Mesothelial cell of epicardium (in vitro differentiated cells): Measurements from ENCODE around the gene LRIF1. TPM values are rescaled to one million over a fixed set of nuclear protein-coding genes. Genes with fewer than 3 reads are reported as not detected.

ENCODE experiments used
- DNase-seq, 2 experiments: peaks; one replicate each; pipeline ENCODE4 v3.0.0; 2021; ENCODE audit warnings: low spot score in 2 of 2; ENCODE audit not compliant: unreplicated experiment in 2 of 2
- H3K27ac Mint-ChIP-seq: 2 replicates; pipeline ENCODE4 v1.8.0; 2021; ENCODE audit warnings: mixed read lengths
- H3K27me3 Mint-ChIP-seq: 2 replicates; pipeline ENCODE4 v1.8.0; 2021; ENCODE audit warnings: low read depth, mixed read lengths
- H3K36me3 Mint-ChIP-seq: 2 replicates; pipeline ENCODE4 v1.8.0; 2021; ENCODE audit warnings: mixed read lengths
- H3K4me1 Mint-ChIP-seq: 2 replicates; pipeline ENCODE4 v1.8.0; 2021; ENCODE audit warnings: mixed read lengths
- H3K4me3 Mint-ChIP-seq: 2 replicates; pipeline ENCODE4 v1.8.0; 2021; ENCODE audit warnings: mild to moderate bottlenecking, moderate library complexity, mixed read lengths
- H3K9me3 Mint-ChIP-seq: 2 replicates; pipeline ENCODE4 v1.8.0; 2021; ENCODE audit warnings: mixed read lengths
- total RNA-seq: library from RNA; stranded (reverse); gene quantifications from 3 replicates; pipeline ENCODE4 v1.2.1, GENCODE V29; 2021
- TF ChIP-seq, protein P1 (sequence below): fragments of 200-600 bp; sonication (generic); IDR thresholded peaks from one replicate; pipeline ENCODE4 v1.5.0; 2021; ENCODE audit warnings: antibody characterized with exemption; ENCODE audit not compliant: unreplicated experiment

The LRIF1 gene
- total RNA-seq, 1 donor from 2014 or later: 7.8 TPM

- Mint-ChIP-seq H3K36me3 (no peaks in the 10 kb centered on the region), H3K9me3 (peaks cover 61% of the 10 kb centered on the region), H3K27ac (no peak overlapping the region), H3K4me3 (no peak overlapping the region), H3K4me1 (no peaks in the 10 kb centered on the region), H3K27me3 (no peaks in the 10 kb centered on the region)
- no peak for DNase-seq
- TF ChIP-seq, protein P1, sequence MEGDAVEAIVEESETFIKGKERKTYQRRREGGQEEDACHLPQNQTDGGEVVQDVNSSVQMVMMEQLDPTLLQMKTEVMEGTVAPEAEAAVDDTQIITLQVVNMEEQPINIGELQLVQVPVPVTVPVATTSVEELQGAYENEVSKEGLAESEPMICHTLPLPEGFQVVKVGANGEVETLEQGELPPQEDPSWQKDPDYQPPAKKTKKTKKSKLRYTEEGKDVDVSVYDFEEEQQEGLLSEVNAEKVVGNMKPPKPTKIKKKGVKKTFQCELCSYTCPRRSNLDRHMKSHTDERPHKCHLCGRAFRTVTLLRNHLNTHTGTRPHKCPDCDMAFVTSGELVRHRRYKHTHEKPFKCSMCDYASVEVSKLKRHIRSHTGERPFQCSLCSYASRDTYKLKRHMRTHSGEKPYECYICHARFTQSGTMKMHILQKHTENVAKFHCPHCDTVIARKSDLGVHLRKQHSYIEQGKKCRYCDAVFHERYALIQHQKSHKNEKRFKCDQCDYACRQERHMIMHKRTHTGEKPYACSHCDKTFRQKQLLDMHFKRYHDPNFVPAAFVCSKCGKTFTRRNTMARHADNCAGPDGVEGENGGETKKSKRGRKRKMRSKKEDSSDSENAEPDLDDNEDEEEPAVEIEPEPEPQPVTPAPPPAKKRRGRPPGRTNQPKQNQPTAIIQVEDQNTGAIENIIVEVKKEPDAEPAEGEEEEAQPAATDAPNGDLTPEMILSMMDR: no peak
Observed at GRCh38 chr1:110928191-110928590, 35.5 kb downstream of the LRIF1 start.

- H3K27me3 Mint-ChIP-seq: no peaks in the 10 kb centered on the region
- peaks cover 63% of the 10 kb centered on the region for H3K9me3 Mint-ChIP-seq
- no peak overlapping the region for H3K4me3 Mint-ChIP-seq
- no peaks in the 10 kb centered on the region for H3K4me1 Mint-ChIP-seq
- no peak for DNase-seq
- no peak overlapping the region for H3K27ac Mint-ChIP-seq
- H3K36me3 Mint-ChIP-seq: no peaks in the 10 kb centered on the region
- TF ChIP-seq, protein P1: no peak
Observed at GRCh38 chr1:110927484-110928075, 36.1 kb downstream of the LRIF1 start.

DNA sequence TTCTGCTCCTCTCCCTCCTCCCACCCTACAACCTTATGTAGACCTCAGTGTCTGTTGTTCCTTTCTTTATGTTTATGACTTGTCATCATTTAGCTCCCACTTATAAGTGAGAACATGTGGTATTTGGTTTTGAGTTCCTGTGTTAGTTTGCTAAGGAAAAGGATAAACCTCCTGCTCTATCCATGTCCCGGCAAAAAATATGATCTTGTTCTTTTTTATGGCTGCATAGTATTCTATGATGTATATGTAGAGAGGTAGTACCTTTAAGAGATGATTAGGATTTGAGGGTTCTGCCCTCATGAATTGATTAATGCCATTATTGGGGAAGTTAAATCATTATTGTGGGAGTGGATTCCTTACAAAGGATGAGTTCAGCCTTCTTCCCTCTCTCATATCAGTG lies 41.8 kb downstream of the LRIF1 start:
- Mint-ChIP-seq H3K36me3 (no peaks in the 10 kb centered on the region), H3K4me3 (no peak overlapping the region), H3K27ac (no peak overlapping the region), H3K9me3 (peaks cover 42% of the 10 kb centered on the region), H3K4me1 (no peaks in the 10 kb centered on the region), H3K27me3 (no peaks in the 10 kb centered on the region)
- TF ChIP-seq, protein P1: no peak
- DNase-seq: no peak

DNA sequence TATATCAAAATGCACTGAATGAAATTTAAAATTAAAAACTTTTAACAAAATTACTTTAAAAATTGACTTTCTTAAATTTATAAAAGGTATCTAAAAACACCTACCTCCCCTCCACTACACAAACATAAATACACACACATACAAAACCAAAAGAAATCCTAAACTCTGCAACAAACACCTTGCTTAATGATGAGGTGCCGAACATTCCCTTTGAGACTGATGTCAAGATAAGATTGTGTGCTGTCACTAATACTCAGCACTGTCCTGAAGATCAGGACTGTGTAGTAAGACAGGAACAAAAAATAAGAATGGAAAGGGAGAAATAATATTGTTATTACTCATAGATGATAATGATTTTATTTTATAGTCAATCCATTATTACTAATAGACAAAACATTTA lies 45.7 kb downstream of the LRIF1 start:
- Mint-ChIP-seq H3K36me3 (no peaks in the 10 kb centered on the region), H3K4me1 (no peaks in the 10 kb centered on the region), H3K27ac (no peak overlapping the region), H3K27me3 (no peaks in the 10 kb centered on the region), H3K4me3 (no peak overlapping the region), H3K9me3 (peaks cover 36% of the 10 kb centered on the region)
- no peak for DNase-seq
- TF ChIP-seq, protein P1: no peak

- Mint-ChIP-seq H3K27ac (no peak overlapping the region), H3K36me3 (no peaks in the 10 kb centered on the region), H3K4me1 (no peaks in the 10 kb centered on the region), H3K9me3 (peaks cover 31% of the 10 kb centered on the region), H3K4me3 (no peak overlapping the region), H3K27me3 (no peaks in the 10 kb centered on the region)
- TF ChIP-seq, protein P1: no peak
- no peak for DNase-seq
Observed at GRCh38 chr1:110916669-110917306, 46.9 kb downstream of the LRIF1 start.
